NCI-H748 treated with DMSO at 0.1 percent for 48 hours (cell line): ENCODE data around the gene PEX1.
"Not testable (repeated sequence)": the region's sequence is repeated elsewhere in the genome, so short reads cannot be mapped to it uniquely, and the experiment has no call there.

Experiments used
- DNase-seq: peaks from one replicate; lab custom pipeline; 2025; lab: John Stamatoyannopoulos, UW

PEX1 gene

GRCh38 chr7:92528188-92528957 is at the start of gene PEX1, which contains the start of gene RBM48:
PEX1 (minus strand) TSS chr7:92528520; CDS start chr7:92528435, 85 bp downstream.
RBM48 (plus strand) TSS chr7:92528795; CDS start chr7:92528814, 19 bp downstream.
- DNase-seq: peak; percentile 98

GRCh38 chr7:92576296-92576695 is 48.0 kb upstream of the PEX1 start:
- DNase-seq: no peak

- DNase-seq: no peak
Observed at GRCh38 chr7:92569137-92569536, 40.8 kb upstream of the PEX1 start.

GRCh38 chr7:92567460-92567859 is 39.1 kb upstream of the PEX1 start:
- no peak for DNase-seq

GRCh38 chr7:92563345-92563744 is 35.0 kb upstream of the PEX1 start:
- DNase-seq: no peak

- no peak for DNase-seq
Observed at GRCh38 chr7:92560602-92561001, 32.3 kb upstream of the PEX1 start.

GRCh38 chr7:92557808-92558362 is 29.6 kb upstream of the PEX1 start:
- DNase-seq: no peak

- DNase-seq: no peak
Observed at GRCh38 chr7:92557249-92557648, 28.9 kb upstream of the PEX1 start.

GRCh38 chr7:92550194-92550593 is 21.9 kb upstream of the PEX1 start:
- no peak for DNase-seq

- no peak for DNase-seq
Observed at GRCh38 chr7:92547579-92547978, 19.3 kb upstream of the PEX1 start.

- no peak for DNase-seq
Observed at GRCh38 chr7:92546856-92547497, 18.7 kb upstream of the PEX1 start.

- DNase-seq: not testable (repeated sequence)
Observed at GRCh38 chr7:92545116-92545515, 16.8 kb upstream of the PEX1 start.

GRCh38 chr7:92543542-92543941 is 15.2 kb upstream of the PEX1 start:
- not testable (repeated sequence) for DNase-seq

GRCh38 chr7:92534572-92534971 is 6.3 kb upstream of the PEX1 start:
- no peak for DNase-seq

- DNase-seq: no peak
Observed at GRCh38 chr7:92528958-92529264, 591 bp upstream of the PEX1 start.

- peak; percentile 56 for DNase-seq
Observed at GRCh38 chr7:92527300-92528187, 776 bp downstream of the PEX1 start.

GRCh38 chr7:92523110-92523509 is 5.2 kb downstream of the PEX1 start:
- no peak for DNase-seq

- no peak for DNase-seq
Observed at GRCh38 chr7:92520024-92520423, 8.3 kb downstream of the PEX1 start.

GRCh38 chr7:92517631-92518030 is 10.7 kb downstream of the PEX1 start:
- no peak for DNase-seq

- DNase-seq: no peak
Observed at GRCh38 chr7:92513167-92513902, 15.0 kb downstream of the PEX1 start.

- no peak for DNase-seq
Observed at GRCh38 chr7:92508946-92509345, 19.4 kb downstream of the PEX1 start.

GRCh38 chr7:92506363-92506762 is 22.0 kb downstream of the PEX1 start:
- no peak for DNase-seq
